ENCODE data around the gene COL20A1. TPM values are rescaled to one million over a fixed set of nuclear protein-coding genes. Genes with fewer than 3 reads are reported as not detected.
"Not testable (repeated sequence)": the region's sequence is repeated elsewhere in the genome, so short reads cannot be mapped to it uniquely, and the experiment has no call there.

COL20A1 gene
- total RNA-seq, 1 donor from 2014 or later, result not detected

- ATAC-seq (no peak), DNase-seq (no peak)
These were observed 10.2 kb downstream of the COL20A1 start for GRCh38 chr20:63303095-63303666.

GRCh38 chr20:63305393-63305792 is 12.4 kb downstream of the COL20A1 start:
- H3K27ac ChIP-seq, result no peak overlapping the region
- H3K4me1 ChIP-seq, result no peaks in the 10 kb centered on the region
- DNase-seq, result no peak
- no peak overlapping the region for H3K4me3 ChIP-seq
- ATAC-seq, result no peak
- no peaks in the 10 kb centered on the region for H3K36me3 ChIP-seq
- intact Hi-C loops (cut with DNase I), result loop anchor here (5.0 kb wide), 1 partner anchor 72 kb away; no protein-coding TSS in a partner anchor
- peaks cover 50% of the 10 kb centered on the region for H3K27me3 ChIP-seq
- H3K9me3 ChIP-seq, result no peaks in the 10 kb centered on the region
- TF ChIP-seq, protein P1, sequence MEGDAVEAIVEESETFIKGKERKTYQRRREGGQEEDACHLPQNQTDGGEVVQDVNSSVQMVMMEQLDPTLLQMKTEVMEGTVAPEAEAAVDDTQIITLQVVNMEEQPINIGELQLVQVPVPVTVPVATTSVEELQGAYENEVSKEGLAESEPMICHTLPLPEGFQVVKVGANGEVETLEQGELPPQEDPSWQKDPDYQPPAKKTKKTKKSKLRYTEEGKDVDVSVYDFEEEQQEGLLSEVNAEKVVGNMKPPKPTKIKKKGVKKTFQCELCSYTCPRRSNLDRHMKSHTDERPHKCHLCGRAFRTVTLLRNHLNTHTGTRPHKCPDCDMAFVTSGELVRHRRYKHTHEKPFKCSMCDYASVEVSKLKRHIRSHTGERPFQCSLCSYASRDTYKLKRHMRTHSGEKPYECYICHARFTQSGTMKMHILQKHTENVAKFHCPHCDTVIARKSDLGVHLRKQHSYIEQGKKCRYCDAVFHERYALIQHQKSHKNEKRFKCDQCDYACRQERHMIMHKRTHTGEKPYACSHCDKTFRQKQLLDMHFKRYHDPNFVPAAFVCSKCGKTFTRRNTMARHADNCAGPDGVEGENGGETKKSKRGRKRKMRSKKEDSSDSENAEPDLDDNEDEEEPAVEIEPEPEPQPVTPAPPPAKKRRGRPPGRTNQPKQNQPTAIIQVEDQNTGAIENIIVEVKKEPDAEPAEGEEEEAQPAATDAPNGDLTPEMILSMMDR (IDR thresholded peaks at IDR 0.05), result no peak

More at GRCh38 chr20:63303095-63303666, 10.2 kb downstream of the COL20A1 start:
- no peaks in the 10 kb centered on the region for H3K36me3 ChIP-seq
- intact Hi-C loops (cut with DNase I), result no loop called here
- H3K9me3 ChIP-seq, result no peaks in the 10 kb centered on the region
- H3K4me1 ChIP-seq, result no peaks in the 10 kb centered on the region
- TF ChIP-seq, protein P1 (IDR thresholded peaks at IDR 0.05), result no peak
- peaks cover 45% of the 10 kb centered on the region for H3K27me3 ChIP-seq
- H3K27ac ChIP-seq, result no peak overlapping the region
- H3K4me3 ChIP-seq, result no peak overlapping the region

GRCh38 chr20:63305933-63306672 is 13.1 kb downstream of the COL20A1 start:
- not testable (repeated sequence) for DNase-seq, H3K4me3 ChIP-seq, H3K27ac ChIP-seq, H3K9me3 ChIP-seq, H3K36me3 ChIP-seq, ATAC-seq, H3K4me1 ChIP-seq
- intact Hi-C loops (cut with DNase I), result loop anchor here (5.0 kb wide), 1 partner anchor 71 kb away; no protein-coding TSS in a partner anchor
- H3K27me3 ChIP-seq, result peaks cover 50% of the 10 kb centered on the region

GRCh38 chr20:63306673-63307537 is 13.9 kb downstream of the COL20A1 start:
- ATAC-seq (no peak), DNase-seq (no peak)
- TF ChIP-seq, protein P1 (IDR thresholded peaks at IDR 0.05), result no peak

GRCh38 chr20:63307538-63308217 is 14.7 kb downstream of the COL20A1 start:
- TF ChIP-seq, protein P1 (IDR thresholded peaks at IDR 0.05), result no peak
- no peak for ATAC-seq
- Histone ChIP-seq H3K4me3 (no peak overlapping the region), H3K36me3 (no peaks in the 10 kb centered on the region), H3K27me3 (peaks cover 41% of the 10 kb centered on the region), H3K27ac (no peak overlapping the region), H3K4me1 (no peaks in the 10 kb centered on the region), H3K9me3 (no peaks in the 10 kb centered on the region)
- intact Hi-C loops (cut with DNase I), result loop anchor here (5.0 kb wide), 1 partner anchor 70 kb away; no protein-coding TSS in a partner anchor
- no peak for DNase-seq

More at GRCh38 chr20:63306673-63307537, 13.9 kb downstream of the COL20A1 start:
- H3K4me1 ChIP-seq, result no peaks in the 10 kb centered on the region
- H3K9me3 ChIP-seq, result no peaks in the 10 kb centered on the region
- no peak overlapping the region for H3K4me3 ChIP-seq
- H3K27ac ChIP-seq, result no peak overlapping the region
- H3K36me3 ChIP-seq, result no peaks in the 10 kb centered on the region
- intact Hi-C loops (cut with DNase I), result loop anchor here (5.0 kb wide), 1 partner anchor 70 kb away; no protein-coding TSS in a partner anchor
- H3K27me3 ChIP-seq, result peaks cover 43% of the 10 kb centered on the region
